Measurements from ENCODE around the gene MXD1. TPM values are rescaled to one million over a fixed set of nuclear protein-coding genes. Genes with fewer than 3 reads are reported as not detected.
"Not testable (repeated sequence)": the region's sequence is repeated elsewhere in the genome, so short reads cannot be mapped to it uniquely, and the experiment has no call there.

MXD1 gene
- total and polyA plus RNA-seq, 12 donors, result 1.7 to 12.1 (median 7.1) TPM

- TF ChIP-seq POLR2A (IDR thresholded peaks at IDR 0.05), result no peak
- TF ChIP-seq CTCF (IDR thresholded peaks at IDR 0.05), result no peak
- H3K27me3 ChIP-seq, result no peaks in the 10 kb centered on the region
- no peaks in the 10 kb centered on the region for H3K9me3 ChIP-seq (replicated peaks in 1 of 3)
- intact Hi-C loops (cut with DNase I), result no loop called here
- no peaks in the 10 kb centered on the region for H3K4me1 ChIP-seq (replicated peaks in 1 of 2)
- 81 to 92% (median 84%) methylated on average over 4 of the region's 4 CpGs for WGBS, 4 donors
- no peak overlapping the region for H3K27ac ChIP-seq
- DNase-seq, result no peak
- H3K4me3 ChIP-seq, result no peak overlapping the region
- peaks cover 0 to 3% of the 10 kb centered on the region in 2 donors for H3K36me3 ChIP-seq (replicated peaks in 1 of 2)
These were observed 32.5 kb downstream of the MXD1 start for GRCh38 chr2:69947325-69947931.

- intact Hi-C loops (cut with DNase I), result no loop called here
- no peak for DNase-seq
- H3K9me3 ChIP-seq (replicated peaks in 1 of 3), result no peaks in the 10 kb centered on the region
- TF ChIP-seq CTCF (IDR thresholded peaks at IDR 0.05), result no peak
- no peaks in the 10 kb centered on the region for H3K27me3 ChIP-seq
- H3K36me3 ChIP-seq (replicated peaks in 1 of 2), result no peaks in the 10 kb centered on the region
- H3K27ac ChIP-seq, result no peak overlapping the region
- H3K4me3 ChIP-seq, result no peak overlapping the region
- 48 to 66% (median 57%) methylated on average over 23 to 35 of the region's 35 CpGs for WGBS, 4 donors
- no peaks in the 10 kb centered on the region for H3K4me1 ChIP-seq (replicated peaks in 1 of 2)
These were observed 33.4 kb downstream of the MXD1 start for GRCh38 chr2:69948032-69948962.

GRCh38 chr2:69948963-69949645, 34.2 kb downstream of the MXD1 start:
- 54 to 68% (median 63%) methylated on average over 21 of the region's 21 CpGs for WGBS, 4 donors
- peak in 1 of 7 donors; percentile 25 for DNase-seq
- Histone ChIP-seq H3K27ac (no peak overlapping the region), H3K27me3 (no peaks in the 10 kb centered on the region), H3K36me3 (replicated peaks in 1 of 2) (no peaks in the 10 kb centered on the region), H3K4me3 (no peak overlapping the region), H3K4me1 (replicated peaks in 1 of 2) (no peaks in the 10 kb centered on the region), H3K9me3 (replicated peaks in 1 of 3) (no peaks in the 10 kb centered on the region)
- intact Hi-C loops (cut with DNase I), result no loop called here
- TF ChIP-seq POLR2A (IDR thresholded peaks at IDR 0.05) (no peak), CTCF (IDR thresholded peaks at IDR 0.05) (no peak)

GRCh38 chr2:69950241-69950640, 35.3 kb downstream of the MXD1 start:
- Histone ChIP-seq H3K27me3 (no peaks in the 10 kb centered on the region), H3K4me3 (no peak overlapping the region), H3K4me1 (replicated peaks in 1 of 2) (no peaks in the 10 kb centered on the region), H3K9me3 (replicated peaks in 1 of 3) (no peaks in the 10 kb centered on the region), H3K36me3 (replicated peaks in 1 of 2) (no peaks in the 10 kb centered on the region), H3K27ac (no peak overlapping the region)
- DNase-seq, result peak in 1 of 7 donors; percentile 15
- TF ChIP-seq CTCF (IDR thresholded peaks at IDR 0.05), result no peak
- TF ChIP-seq POLR2A (IDR thresholded peaks at IDR 0.05), result no peak
- intact Hi-C loops (cut with DNase I), result no loop called here
- WGBS, 4 donors, result 73 to 83% (median 77%) methylated on average over 5 of the region's 5 CpGs

GRCh38 chr2:69950671-69951070, 35.8 kb downstream of the MXD1 start:
- H3K4me3 ChIP-seq; H3K4me1 ChIP-seq (replicated peaks in 1 of 2); H3K9me3 ChIP-seq (replicated peaks in 1 of 3); H3K27ac ChIP-seq; H3K36me3 ChIP-seq (replicated peaks in 1 of 2); intact Hi-C loops (cut with DNase I); DNase-seq; H3K27me3 ChIP-seq: not testable (repeated sequence)
- WGBS, 4 donors, result 93 to 96% (median 94%) methylated on average over 3 of the region's 3 CpGs
